H1 (cell line): ENCODE measurements around the gene TGM4. TPM values are rescaled to one million over a fixed set of nuclear protein-coding genes. Genes with fewer than 3 reads are reported as not detected.

ENCODE experiments used
- CBX8 ChIP-seq: fragments of 300-800, 300-1000 bp; sonication (generic); IDR thresholded peaks from 2 replicates; pipeline ENCODE4 v1.7.1; 2016; ENCODE audit warnings: low read depth, low read length, borderline replicate concordance
- HDAC2 ChIP-seq, 2 experiments: fragments of 300-600 bp in 1 of 2; sonication (generic) in 1 of 2; IDR thresholded peaks; 2 replicates each; pipeline ENCODE4 v1.6.1; 2011 to 2012; ENCODE audit warnings: low read depth in 2 of 2, low read length in 2 of 2, mild to moderate bottlenecking in 2 of 2, moderate library complexity in 2 of 2, borderline replicate concordance in 1 of 2, inconsistent platforms in 1 of 2
- POLR2AphosphoS5 ChIP-seq: IDR thresholded peaks from 2 replicates; pipeline ENCODE4 v1.6.1; 2011; ENCODE audit warnings: low read depth, low read length
- YY1 ChIP-seq: IDR thresholded peaks from 2 replicates; pipeline ENCODE4 v1.6.1; 2011; ENCODE audit warnings: low read depth, mild to moderate bottlenecking, low read length
- polyA plus RNA-seq, 7 experiments: library from polyadenylated mRNA; depleted of rRNA in 3 of 7; stranded (reverse) in 5 of 7; unstranded in 2 of 7; fragments of >200 nt in 5 of 7; fragments of 200-250 nt in 2 of 7; gene quantifications; 1 replicate in 5 of 7; 2 replicates in 1 of 7; 4 replicates in 1 of 7; pipeline versions ENCODE4 v1.2.1 to v1.2.3, GENCODE V29; 2011 to 2013; ENCODE audit warnings: missing spikeins in 2 of 7, mixed read lengths in 2 of 7
- total RNA-seq: library from RNA; stranded (reverse); fragmentation: NEBNext Ultra II Directional; extraction: Animal tissue kit (Norgen Biotek cat#: 25700); gene quantifications from 2 replicates; pipeline ENCODE4 v1.2.1, GENCODE V29; 2021

Gene TGM4
- total and polyA plus RNA-seq, 2 of the 8 experiments (the other 6 are each of a cell fraction or from before 2014, with no cell fraction given) = 0.02 TPM; not detected in 1

DNA sequence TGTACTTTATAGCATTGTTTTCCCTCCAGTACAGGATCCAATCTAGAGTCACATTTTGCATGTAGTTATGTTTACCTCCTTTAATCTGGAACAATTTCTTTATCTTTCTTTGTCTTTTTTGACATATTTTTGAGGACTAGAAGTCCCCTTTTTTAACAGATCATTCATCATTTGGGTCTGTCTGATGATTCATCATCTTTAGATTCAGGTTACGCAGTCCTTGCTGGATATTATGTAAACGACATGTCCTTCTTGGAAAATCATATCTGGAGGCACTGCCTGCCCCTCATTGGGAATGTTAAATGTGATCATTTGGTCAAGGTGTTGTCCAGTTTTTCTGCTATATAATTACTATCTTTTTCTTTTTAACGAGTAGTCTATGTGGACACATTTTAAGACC lies 18.3 kb downstream of the TGM4 start (continued):
- TF ChIP-seq HDAC2 (IDR thresholded peaks at IDR 0.05; ENCODE audit: borderline replicate concordance in 1 of 2, low read depth in 2 of 2, low read length in 2 of 2) (no peak), POLR2AphosphoS5 (no peak), YY1 (no peak), CBX8 (no peak)
